ENCODE data around the gene IMMP2L. TPM values are rescaled to one million over a fixed set of nuclear protein-coding genes. Genes with fewer than 3 reads are reported as not detected.

The IMMP2L gene
- polyA plus RNA-seq, 1 of the 3 experiments (the other 2 are of a cell fraction), result 10.7 TPM

DNA sequence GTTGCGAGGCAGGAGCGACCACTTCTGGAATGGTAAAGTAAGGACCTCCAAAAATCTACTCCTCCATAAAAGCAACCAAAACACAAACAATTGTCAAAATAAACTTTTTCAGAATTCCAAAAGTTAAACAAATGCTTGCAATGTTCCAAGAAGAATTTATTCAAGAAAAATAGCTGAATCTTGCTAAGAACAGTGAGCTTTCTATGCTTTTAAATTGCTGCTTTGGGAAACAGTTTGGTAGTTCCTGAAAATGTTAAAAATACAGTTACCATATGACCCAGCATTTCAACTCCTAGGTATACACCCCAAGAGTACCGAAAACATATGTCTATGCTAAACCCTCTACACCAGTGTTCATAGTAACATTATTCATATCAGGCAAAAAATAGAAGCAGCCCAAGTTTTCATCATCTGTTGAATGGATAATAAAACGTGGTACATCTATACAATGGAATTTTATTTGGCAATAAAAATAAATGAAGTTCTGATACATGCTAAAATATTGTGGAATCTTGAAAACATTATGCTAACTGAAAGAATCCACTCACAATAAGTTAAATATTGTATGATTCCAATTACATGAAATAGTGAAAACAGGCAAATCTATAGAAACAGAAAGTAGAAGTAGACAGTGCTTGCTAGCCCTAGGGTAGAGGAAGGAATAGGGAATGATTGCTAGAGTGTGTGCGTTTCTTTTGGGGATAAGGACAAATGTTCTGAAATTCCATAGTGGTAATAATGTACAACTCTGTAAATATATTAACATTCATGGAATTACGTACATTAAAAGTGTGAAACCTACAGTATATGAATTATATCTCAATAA is 414.4 kb downstream of the IMMP2L start:
- no peak overlapping the region for H3K9ac ChIP-seq
- H3K4me3 ChIP-seq (ENCODE audit: low read depth in 2 of 2, low read length in 1 of 2), result no peak overlapping the region
- H3K4me2 ChIP-seq, result no peak overlapping the region
- no peaks in the 10 kb centered on the region for H3K36me3 ChIP-seq (replicated peaks in 1 of 2; ENCODE audit: control insufficient read depth in 1 of 2, insufficient read depth in 2 of 2, low read length in 1 of 2)
- CTCF ChIA-PET, result no interaction called here
- POLR2A ChIA-PET, result no interaction called here
- no peaks in the 10 kb centered on the region for H3K9me2 ChIP-seq
- WGBS (ENCODE audit: low lambda C conversion rate), result 91% methylated on average over 6 of the region's 6 CpGs
- H3K9me3 ChIP-seq, result no peaks in the 10 kb centered on the region
- H3F3A ChIP-seq (replicated peaks; ENCODE audit: insufficient read depth), result no peaks in the 10 kb centered on the region
- H3K27ac ChIP-seq (ENCODE audit: low read depth in 2 of 2, low read length in 1 of 2), result no peak overlapping the region
- no peaks in the 10 kb centered on the region for H3K79me2 ChIP-seq (ENCODE audit: insufficient read depth)
- no peak for DNase-seq
- H3K4me1 ChIP-seq (ENCODE audit: control insufficient read depth in 1 of 2, insufficient read depth in 2 of 2, low read depth in 1 of 2, low read length in 1 of 2), result no peaks in the 10 kb centered on the region; a peak in 1 of 4 replicates
- no peaks in the 10 kb centered on the region for H3K27me3 ChIP-seq (ENCODE audit: insufficient read depth)
- no peak overlapping the region for H2AFZ ChIP-seq (ENCODE audit: low read depth)
- no peak for TF ChIP-seq RFX5 (IDR thresholded peaks at IDR 0.05; ENCODE audit: low read length)
- TF ChIP-seq, protein P1, sequence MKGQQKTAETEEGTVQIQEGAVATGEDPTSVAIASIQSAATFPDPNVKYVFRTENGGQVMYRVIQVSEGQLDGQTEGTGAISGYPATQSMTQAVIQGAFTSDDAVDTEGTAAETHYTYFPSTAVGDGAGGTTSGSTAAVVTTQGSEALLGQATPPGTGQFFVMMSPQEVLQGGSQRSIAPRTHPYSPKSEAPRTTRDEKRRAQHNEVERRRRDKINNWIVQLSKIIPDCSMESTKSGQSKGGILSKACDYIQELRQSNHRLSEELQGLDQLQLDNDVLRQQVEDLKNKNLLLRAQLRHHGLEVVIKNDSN (IDR thresholded peaks at IDR 0.05; ENCODE audit: borderline replicate concordance, low read depth), result no peak
- H4K20me1 ChIP-seq (ENCODE audit: insufficient read depth), result no peaks in the 10 kb centered on the region

DNA sequence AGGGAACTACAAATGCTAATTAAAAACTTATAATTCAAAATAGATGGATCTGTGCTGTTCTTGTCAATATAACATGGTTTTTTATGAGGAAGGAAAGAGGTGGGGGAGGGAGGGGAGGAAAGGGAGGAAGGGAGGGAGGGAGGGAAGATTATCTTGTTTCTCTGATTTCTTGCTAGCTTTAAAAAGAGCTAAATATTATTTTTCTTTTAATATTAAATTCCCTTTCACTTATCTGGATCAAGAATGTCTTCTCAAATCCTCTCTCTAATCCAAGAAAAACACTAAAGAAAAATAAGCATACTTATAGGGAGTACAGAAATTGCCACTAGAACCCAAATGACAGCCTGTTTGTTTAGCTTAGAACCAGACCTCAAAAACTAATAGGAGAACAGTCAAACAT is 416.2 kb downstream of the IMMP2L start:
- no peaks in the 10 kb centered on the region for H3K36me3 ChIP-seq (replicated peaks in 1 of 2; ENCODE audit: control insufficient read depth in 1 of 2, insufficient read depth in 2 of 2, low read length in 1 of 2)
- H3K4me3 ChIP-seq (ENCODE audit: low read depth in 2 of 2, low read length in 1 of 2), result no peak overlapping the region
- no peaks in the 10 kb centered on the region; a peak in 1 of 4 replicates for H3K4me1 ChIP-seq (ENCODE audit: control insufficient read depth in 1 of 2, insufficient read depth in 2 of 2, low read depth in 1 of 2, low read length in 1 of 2)
- H2AFZ ChIP-seq (ENCODE audit: low read depth), result no peak overlapping the region
- no peaks in the 10 kb centered on the region for H3K79me2 ChIP-seq (ENCODE audit: insufficient read depth)
- TF ChIP-seq FOXM1 (IDR thresholded peaks at IDR 0.05; ENCODE audit: low read depth) (no peak), TAF1 (IDR thresholded peaks at IDR 0.05; ENCODE audit: borderline replicate concordance, low read depth, low read length) (no peak), RFX5 (IDR thresholded peaks at IDR 0.05; ENCODE audit: low read length) (no peak), GABPA (IDR thresholded peaks at IDR 0.05; ENCODE audit: low read depth) (no peak), ELF1 (IDR thresholded peaks at IDR 0.05) (no peak)
- TF ChIP-seq, protein P2, sequence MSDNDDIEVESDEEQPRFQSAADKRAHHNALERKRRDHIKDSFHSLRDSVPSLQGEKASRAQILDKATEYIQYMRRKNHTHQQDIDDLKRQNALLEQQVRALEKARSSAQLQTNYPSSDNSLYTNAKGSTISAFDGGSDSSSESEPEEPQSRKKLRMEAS (IDR thresholded peaks at IDR 0.05; ENCODE audit: low read depth), result no peak
- ChIA-PET CTCF (interaction anchor here (1.2 to 1.3 kb wide), 2 partner anchors 17 to 19 kb away, joined by 3 to 4 read pairs; no protein-coding TSS in a partner anchor), POLR2A (no interaction called here)
- H3K9me2 ChIP-seq, result no peaks in the 10 kb centered on the region
- no peaks in the 10 kb centered on the region for H3K9me3 ChIP-seq
- H3K27me3 ChIP-seq (ENCODE audit: insufficient read depth), result no peaks in the 10 kb centered on the region
- H3K27ac ChIP-seq (ENCODE audit: low read depth in 2 of 2, low read length in 1 of 2), result no peak overlapping the region
- H4K20me1 ChIP-seq (ENCODE audit: insufficient read depth), result no peaks in the 10 kb centered on the region
- DNase-seq, result no peak
- no peaks in the 10 kb centered on the region for H3F3A ChIP-seq (replicated peaks; ENCODE audit: insufficient read depth)
- H3K4me2 ChIP-seq, result no peak overlapping the region
- no peak overlapping the region for H3K9ac ChIP-seq

DNA sequence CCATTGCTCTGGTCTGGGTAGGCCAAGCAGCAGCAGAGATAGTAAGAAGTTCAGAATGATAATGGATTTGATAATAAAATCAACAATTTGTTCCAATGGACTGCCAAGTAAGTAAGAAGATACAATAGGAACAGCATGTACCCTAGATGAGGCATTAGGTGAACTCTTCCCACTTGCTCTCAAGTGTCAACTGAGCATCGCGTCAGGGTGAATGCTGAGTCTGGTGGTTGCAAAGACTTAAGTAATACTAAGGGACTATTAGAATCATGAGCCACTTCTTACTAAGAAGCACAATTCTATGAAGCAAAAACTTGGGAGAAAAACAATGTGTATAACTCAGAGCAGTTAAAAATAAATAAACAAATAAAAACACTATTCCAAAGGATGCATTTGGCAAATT is 416.8 kb downstream of the IMMP2L start:
- H3K4me2 ChIP-seq, result no peak overlapping the region
- H3K27ac ChIP-seq (ENCODE audit: low read depth in 2 of 2, low read length in 1 of 2), result no peak overlapping the region
- DNase-seq, result no peak
- no peak overlapping the region for H3K9ac ChIP-seq
- no peaks in the 10 kb centered on the region for H3K27me3 ChIP-seq (ENCODE audit: insufficient read depth)
- H3F3A ChIP-seq (replicated peaks; ENCODE audit: insufficient read depth), result no peaks in the 10 kb centered on the region
- ChIA-PET POLR2A (no interaction called here), CTCF (interaction anchor here (1.2 kb wide), 1 partner anchor 20 kb away, joined by 3 read pairs; no protein-coding TSS in a partner anchor)
- no peaks in the 10 kb centered on the region for H3K9me2 ChIP-seq
- no peaks in the 10 kb centered on the region; a peak in 1 of 4 replicates for H3K4me1 ChIP-seq (ENCODE audit: control insufficient read depth in 1 of 2, insufficient read depth in 2 of 2, low read depth in 1 of 2, low read length in 1 of 2)
- H2AFZ ChIP-seq (ENCODE audit: low read depth), result no peak overlapping the region
- no peaks in the 10 kb centered on the region for H4K20me1 ChIP-seq (ENCODE audit: insufficient read depth)
- H3K79me2 ChIP-seq (ENCODE audit: insufficient read depth), result no peaks in the 10 kb centered on the region
- no peak overlapping the region for H3K4me3 ChIP-seq (ENCODE audit: low read depth in 2 of 2, low read length in 1 of 2)
- WGBS (ENCODE audit: low lambda C conversion rate), result 95% methylated on average over 2 of the region's 2 CpGs
- no peaks in the 10 kb centered on the region for H3K36me3 ChIP-seq (replicated peaks in 1 of 2; ENCODE audit: control insufficient read depth in 1 of 2, insufficient read depth in 2 of 2, low read length in 1 of 2)
- no peaks in the 10 kb centered on the region for H3K9me3 ChIP-seq
- TF ChIP-seq MEF2A (IDR thresholded peaks at IDR 0.05; ENCODE audit: borderline replicate concordance, low read depth) (no peak), TAF1 (IDR thresholded peaks at IDR 0.05; ENCODE audit: borderline replicate concordance, low read depth, low read length) (no peak), ELF1 (IDR thresholded peaks at IDR 0.05) (no peak), NRF1 (IDR thresholded peaks at IDR 0.05; ENCODE audit: low read depth, low read length) (no peak), FOXM1 (IDR thresholded peaks at IDR 0.05; ENCODE audit: low read depth) (no peak), NFIC (IDR thresholded peaks at IDR 0.05; ENCODE audit: borderline replicate concordance) (no peak), EZH2phosphoT487 (IDR thresholded peaks at IDR 0.05; ENCODE audit: borderline replicate concordance, low read depth) (no peak)
- TF ChIP-seq, protein P3, sequence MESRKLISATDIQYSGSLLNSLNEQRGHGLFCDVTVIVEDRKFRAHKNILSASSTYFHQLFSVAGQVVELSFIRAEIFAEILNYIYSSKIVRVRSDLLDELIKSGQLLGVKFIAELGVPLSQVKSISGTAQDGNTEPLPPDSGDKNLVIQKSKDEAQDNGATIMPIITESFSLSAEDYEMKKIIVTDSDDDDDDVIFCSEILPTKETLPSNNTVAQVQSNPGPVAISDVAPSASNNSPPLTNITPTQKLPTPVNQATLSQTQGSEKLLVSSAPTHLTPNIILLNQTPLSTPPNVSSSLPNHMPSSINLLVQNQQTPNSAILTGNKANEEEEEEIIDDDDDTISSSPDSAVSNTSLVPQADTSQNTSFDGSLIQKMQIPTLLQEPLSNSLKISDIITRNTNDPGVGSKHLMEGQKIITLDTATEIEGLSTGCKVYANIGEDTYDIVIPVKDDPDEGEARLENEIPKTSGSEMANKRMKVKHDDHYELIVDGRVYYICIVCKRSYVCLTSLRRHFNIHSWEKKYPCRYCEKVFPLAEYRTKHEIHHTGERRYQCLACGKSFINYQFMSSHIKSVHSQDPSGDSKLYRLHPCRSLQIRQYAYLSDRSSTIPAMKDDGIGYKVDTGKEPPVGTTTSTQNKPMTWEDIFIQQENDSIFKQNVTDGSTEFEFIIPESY (IDR thresholded peaks at IDR 0.05; ENCODE audit: borderline replicate concordance, low read depth), result no peak
- TF ChIP-seq, protein P4, sequence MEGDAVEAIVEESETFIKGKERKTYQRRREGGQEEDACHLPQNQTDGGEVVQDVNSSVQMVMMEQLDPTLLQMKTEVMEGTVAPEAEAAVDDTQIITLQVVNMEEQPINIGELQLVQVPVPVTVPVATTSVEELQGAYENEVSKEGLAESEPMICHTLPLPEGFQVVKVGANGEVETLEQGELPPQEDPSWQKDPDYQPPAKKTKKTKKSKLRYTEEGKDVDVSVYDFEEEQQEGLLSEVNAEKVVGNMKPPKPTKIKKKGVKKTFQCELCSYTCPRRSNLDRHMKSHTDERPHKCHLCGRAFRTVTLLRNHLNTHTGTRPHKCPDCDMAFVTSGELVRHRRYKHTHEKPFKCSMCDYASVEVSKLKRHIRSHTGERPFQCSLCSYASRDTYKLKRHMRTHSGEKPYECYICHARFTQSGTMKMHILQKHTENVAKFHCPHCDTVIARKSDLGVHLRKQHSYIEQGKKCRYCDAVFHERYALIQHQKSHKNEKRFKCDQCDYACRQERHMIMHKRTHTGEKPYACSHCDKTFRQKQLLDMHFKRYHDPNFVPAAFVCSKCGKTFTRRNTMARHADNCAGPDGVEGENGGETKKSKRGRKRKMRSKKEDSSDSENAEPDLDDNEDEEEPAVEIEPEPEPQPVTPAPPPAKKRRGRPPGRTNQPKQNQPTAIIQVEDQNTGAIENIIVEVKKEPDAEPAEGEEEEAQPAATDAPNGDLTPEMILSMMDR (IDR thresholded peaks at IDR 0.05), result no peak
- TF ChIP-seq, protein P2 (IDR thresholded peaks at IDR 0.05; ENCODE audit: low read depth), result no peak
- TF ChIP-seq, protein P5, sequence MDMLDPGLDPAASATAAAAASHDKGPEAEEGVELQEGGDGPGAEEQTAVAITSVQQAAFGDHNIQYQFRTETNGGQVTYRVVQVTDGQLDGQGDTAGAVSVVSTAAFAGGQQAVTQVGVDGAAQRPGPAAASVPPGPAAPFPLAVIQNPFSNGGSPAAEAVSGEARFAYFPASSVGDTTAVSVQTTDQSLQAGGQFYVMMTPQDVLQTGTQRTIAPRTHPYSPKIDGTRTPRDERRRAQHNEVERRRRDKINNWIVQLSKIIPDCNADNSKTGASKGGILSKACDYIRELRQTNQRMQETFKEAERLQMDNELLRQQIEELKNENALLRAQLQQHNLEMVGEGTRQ (IDR thresholded peaks at IDR 0.05; ENCODE audit: borderline replicate concordance, low read depth, low read length), result no peak

Data from SK-N-SH (cell line).